Panc1 (cell line): ENCODE measurements around the gene NPSR1. TPM values are rescaled to one million over a fixed set of nuclear protein-coding genes. Genes with fewer than 3 reads are reported as not detected.

Source experiments
- ATAC-seq: fragments of 200-7000 bp; cut with Tn5 transposase; 2 replicates; pipeline ENCODE4 v1.9.1; 2020; ENCODE audit warnings: mild to moderate bottlenecking, moderate library complexity
- BruUV-seq: library from RNA; stranded (reverse); fragments of 400-500 nt; replicated peaks from 2 replicates; lab custom pipeline; 2021; lab: Mats Ljungman, UMichigan
- CTCF ChIA-PET: fragments of 300-600 bp; sonication (Branson Sonifier 250); formaldehyde crosslinking; loops from one replicate; lab custom pipeline; 2022; ENCODE audit warnings: antibody characterized with exemption; lab: Charles Lee
- POLR2A ChIA-PET: fragments of 300-600 bp; sonication (Branson Sonifier 250); formaldehyde crosslinking; loops from one replicate; lab custom pipeline; 2022; ENCODE audit warnings: antibody characterized with exemption; lab: Charles Lee
- DNase-seq: peaks from one replicate; pipeline ENCODE4 v3.0.0-alpha.2; 2010; ENCODE audit warnings: low read depth, low spot score
- H3K27ac ChIP-seq: 2 replicates; pipeline ENCODE4 v1.5.1; 2011; ENCODE audit warnings: mild to moderate bottlenecking, low read length, inconsistent platforms
- H3K27me3 ChIP-seq: fragments of 200-500 bp; sonication (Bioruptor generic); 2 replicates; pipeline ENCODE4 v1.6.0; 2014; ENCODE audit warnings: low read length, inconsistent platforms; ENCODE audit not compliant: control insufficient read depth, insufficient read depth
- H3K36me3 ChIP-seq: fragments of 200-500 bp; sonication (Bioruptor generic); 2 replicates; pipeline ENCODE4 v1.5.1; 2014; ENCODE audit warnings: inconsistent platforms, mild to moderate bottlenecking, low read length, moderate library complexity; ENCODE audit not compliant: control insufficient read depth, insufficient read depth
- H3K4me1 ChIP-seq: 2 replicates; pipeline ENCODE4 v1.5.1; 2011; ENCODE audit warnings: inconsistent platforms, mild to moderate bottlenecking, low read length, moderate library complexity; ENCODE audit not compliant: control insufficient read depth, insufficient read depth
- H3K4me3 ChIP-seq, 2 experiments: 2 replicates each; pipeline ENCODE4 v1.5.1; 2011 to 2012; ENCODE audit warnings: low read depth in 2 of 2, low read length in 2 of 2, mild to moderate bottlenecking in 2 of 2, inconsistent platforms in 1 of 2, moderate library complexity in 1 of 2
- H3K9me3 ChIP-seq: fragments of 200-500 bp; sonication (Bioruptor generic); 2 replicates; pipeline ENCODE4 v1.5.1; 2014; ENCODE audit warnings: low read depth, mild to moderate bottlenecking, inconsistent platforms, low read length, moderate library complexity; ENCODE audit not compliant: control insufficient read depth, insufficient read depth
- POLR2AphosphoS5 ChIP-seq: IDR thresholded peaks from 2 replicates; pipeline ENCODE4 v1.6.1; 2012; ENCODE audit warnings: mild to moderate bottlenecking, low read depth, low read length, moderate library complexity
- SIN3A ChIP-seq: IDR thresholded peaks from 2 replicates; pipeline ENCODE4 v1.6.1; 2012; ENCODE audit warnings: low read depth, mild to moderate bottlenecking, low read length, moderate library complexity, borderline replicate concordance; ENCODE audit not compliant: insufficient read depth
- TCF7L2 ChIP-seq: IDR thresholded peaks from 2 replicates; pipeline ENCODE4 v1.6.1; 2011; ENCODE audit warnings: mild to moderate bottlenecking, low read depth, low read length, inconsistent platforms
- in situ Hi-C: cut with HindIII; loops from 2 replicates; pipeline ENCODE4 v1.10.0; 2016; ENCODE audit warnings: low sequenced_read_pairs, low pct_unique_long_range_greater_than_20kb
- intact Hi-C: fragments of 100-400 bp; cut with micrococcal nuclease; formaldehyde crosslinking; loops from one replicate; pipeline ENCODE4 v1.10.0; 2022; ENCODE audit not compliant: unreplicated experiment
- total RNA-seq: library from RNA; stranded (reverse); gene quantifications from one replicate; pipeline ENCODE4 v1.2.1, GENCODE V29; 2021; ENCODE audit not compliant: unreplicated experiment
- TF ChIP-seq, protein P1 (sequence below): fragments of 450-650 bp; IDR thresholded peaks from 2 replicates; pipeline ENCODE4 v1.5.1; 2017; ENCODE audit warnings: mild to moderate bottlenecking
- TF ChIP-seq, protein P2 (sequence below), 2 experiments: IDR thresholded peaks; 2 replicates each; pipeline ENCODE4 v1.6.1; 2011 to 2012; ENCODE audit warnings: low read depth in 2 of 2, control low read depth in 1 of 2, low read length in 1 of 2, mild to moderate bottlenecking in 1 of 2, moderate library complexity in 1 of 2; ENCODE audit not compliant: insufficient read depth in 1 of 2

Gene NPSR1
- total RNA-seq, 1 experiment from 2014 or later: not detected

DNA sequence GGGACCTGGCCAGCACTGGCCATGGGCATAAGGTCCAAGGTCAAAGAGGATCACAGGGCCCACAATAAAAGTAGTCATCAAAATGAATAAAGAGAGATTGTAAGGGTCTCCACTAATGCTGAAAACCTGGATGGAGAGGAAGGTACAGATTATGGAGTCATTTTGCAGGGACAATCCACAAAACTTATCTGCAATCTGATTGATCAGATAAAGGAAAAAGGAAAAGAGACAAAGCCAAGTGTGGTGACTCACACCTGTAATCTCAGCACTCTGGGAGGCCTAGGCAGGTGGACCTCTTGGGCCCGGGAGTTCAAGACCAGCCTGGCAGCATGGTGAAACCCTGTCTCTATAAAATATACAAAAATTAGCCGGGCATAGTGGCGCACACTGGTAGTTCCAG, 174.0 kb downstream of the NPSR1 start:
- H3K4me3 ChIP-seq: no peak overlapping the region
- H3K36me3 ChIP-seq: no peaks in the 10 kb centered on the region
- no peaks in the 10 kb centered on the region for H3K4me1 ChIP-seq
- ChIA-PET CTCF (no interaction called here), POLR2A (no interaction called here)
- TF ChIP-seq SIN3A (no peak), TCF7L2 (no peak)
- no peaks in the 10 kb centered on the region for H3K9me3 ChIP-seq
- no peaks in the 10 kb centered on the region for H3K27me3 ChIP-seq
- ATAC-seq: no peak
- no peak for DNase-seq
- intact Hi-C loops (no loop called here), in situ Hi-C loops (no loop called here)
- no peak overlapping the region for H3K27ac ChIP-seq
- no TSS peak for BruUV-seq

DNA sequence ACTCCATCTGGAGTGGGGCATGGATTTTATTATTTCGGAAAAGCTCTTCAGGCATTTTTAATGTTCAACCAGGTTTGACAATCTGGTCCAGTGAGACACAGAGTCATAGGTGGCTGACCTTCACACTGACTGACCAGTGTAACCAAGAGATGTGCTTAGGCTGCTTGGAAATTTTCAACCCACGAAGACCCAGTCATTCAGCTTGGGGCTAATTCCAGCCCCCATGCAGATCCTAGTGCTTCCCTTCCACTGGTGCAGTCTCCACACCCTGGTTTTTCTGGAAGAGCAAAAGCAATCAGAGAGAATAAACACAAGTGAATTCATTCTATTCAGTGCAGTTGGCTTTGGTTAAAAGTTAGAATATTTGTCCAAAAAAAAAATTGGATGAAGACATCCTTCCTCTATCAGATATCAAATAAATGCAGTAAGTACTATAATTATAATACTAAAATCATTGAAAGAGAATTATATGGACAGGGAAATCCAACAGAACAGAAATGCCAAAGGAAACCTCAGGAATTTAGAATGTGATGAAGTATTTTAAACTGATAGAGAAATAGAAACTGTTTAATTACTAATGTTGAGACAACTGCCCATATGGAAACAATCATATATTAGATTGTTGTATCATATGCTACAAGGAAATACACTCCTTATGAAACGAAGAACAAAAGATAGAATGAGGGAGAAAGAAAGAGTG, 178.0 kb downstream of the NPSR1 start:
- ATAC-seq (no peak), DNase-seq (no peak)
- intact Hi-C loops: no loop called here
- ChIA-PET POLR2A (interaction anchor here (0.6 kb wide), 1 partner anchor 10 kb away, joined by 5 read pairs; no protein-coding TSS in a partner anchor), CTCF (no interaction called here)
- in situ Hi-C loops: no loop called here
- BruUV-seq: no TSS peak
- no peak overlapping the region for H3K27ac ChIP-seq
- H3K4me1 ChIP-seq: no peaks in the 10 kb centered on the region
- no peaks in the 10 kb centered on the region for H3K9me3 ChIP-seq
- H3K36me3 ChIP-seq: no peaks in the 10 kb centered on the region
- TF ChIP-seq POLR2AphosphoS5 (no peak), TCF7L2 (no peak), SIN3A (no peak)
- TF ChIP-seq, protein P1, sequence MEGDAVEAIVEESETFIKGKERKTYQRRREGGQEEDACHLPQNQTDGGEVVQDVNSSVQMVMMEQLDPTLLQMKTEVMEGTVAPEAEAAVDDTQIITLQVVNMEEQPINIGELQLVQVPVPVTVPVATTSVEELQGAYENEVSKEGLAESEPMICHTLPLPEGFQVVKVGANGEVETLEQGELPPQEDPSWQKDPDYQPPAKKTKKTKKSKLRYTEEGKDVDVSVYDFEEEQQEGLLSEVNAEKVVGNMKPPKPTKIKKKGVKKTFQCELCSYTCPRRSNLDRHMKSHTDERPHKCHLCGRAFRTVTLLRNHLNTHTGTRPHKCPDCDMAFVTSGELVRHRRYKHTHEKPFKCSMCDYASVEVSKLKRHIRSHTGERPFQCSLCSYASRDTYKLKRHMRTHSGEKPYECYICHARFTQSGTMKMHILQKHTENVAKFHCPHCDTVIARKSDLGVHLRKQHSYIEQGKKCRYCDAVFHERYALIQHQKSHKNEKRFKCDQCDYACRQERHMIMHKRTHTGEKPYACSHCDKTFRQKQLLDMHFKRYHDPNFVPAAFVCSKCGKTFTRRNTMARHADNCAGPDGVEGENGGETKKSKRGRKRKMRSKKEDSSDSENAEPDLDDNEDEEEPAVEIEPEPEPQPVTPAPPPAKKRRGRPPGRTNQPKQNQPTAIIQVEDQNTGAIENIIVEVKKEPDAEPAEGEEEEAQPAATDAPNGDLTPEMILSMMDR: no peak
- TF ChIP-seq, protein P2, sequence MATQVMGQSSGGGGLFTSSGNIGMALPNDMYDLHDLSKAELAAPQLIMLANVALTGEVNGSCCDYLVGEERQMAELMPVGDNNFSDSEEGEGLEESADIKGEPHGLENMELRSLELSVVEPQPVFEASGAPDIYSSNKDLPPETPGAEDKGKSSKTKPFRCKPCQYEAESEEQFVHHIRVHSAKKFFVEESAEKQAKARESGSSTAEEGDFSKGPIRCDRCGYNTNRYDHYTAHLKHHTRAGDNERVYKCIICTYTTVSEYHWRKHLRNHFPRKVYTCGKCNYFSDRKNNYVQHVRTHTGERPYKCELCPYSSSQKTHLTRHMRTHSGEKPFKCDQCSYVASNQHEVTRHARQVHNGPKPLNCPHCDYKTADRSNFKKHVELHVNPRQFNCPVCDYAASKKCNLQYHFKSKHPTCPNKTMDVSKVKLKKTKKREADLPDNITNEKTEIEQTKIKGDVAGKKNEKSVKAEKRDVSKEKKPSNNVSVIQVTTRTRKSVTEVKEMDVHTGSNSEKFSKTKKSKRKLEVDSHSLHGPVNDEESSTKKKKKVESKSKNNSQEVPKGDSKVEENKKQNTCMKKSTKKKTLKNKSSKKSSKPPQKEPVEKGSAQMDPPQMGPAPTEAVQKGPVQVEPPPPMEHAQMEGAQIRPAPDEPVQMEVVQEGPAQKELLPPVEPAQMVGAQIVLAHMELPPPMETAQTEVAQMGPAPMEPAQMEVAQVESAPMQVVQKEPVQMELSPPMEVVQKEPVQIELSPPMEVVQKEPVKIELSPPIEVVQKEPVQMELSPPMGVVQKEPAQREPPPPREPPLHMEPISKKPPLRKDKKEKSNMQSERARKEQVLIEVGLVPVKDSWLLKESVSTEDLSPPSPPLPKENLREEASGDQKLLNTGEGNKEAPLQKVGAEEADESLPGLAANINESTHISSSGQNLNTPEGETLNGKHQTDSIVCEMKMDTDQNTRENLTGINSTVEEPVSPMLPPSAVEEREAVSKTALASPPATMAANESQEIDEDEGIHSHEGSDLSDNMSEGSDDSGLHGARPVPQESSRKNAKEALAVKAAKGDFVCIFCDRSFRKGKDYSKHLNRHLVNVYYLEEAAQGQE (IDR thresholded peaks at IDR 0.05; ENCODE audit: insufficient read depth in 1 of 2, low read depth in 2 of 2, low read length in 1 of 2): no peak
- no peak overlapping the region for H3K4me3 ChIP-seq
- no peaks in the 10 kb centered on the region for H3K27me3 ChIP-seq

DNA sequence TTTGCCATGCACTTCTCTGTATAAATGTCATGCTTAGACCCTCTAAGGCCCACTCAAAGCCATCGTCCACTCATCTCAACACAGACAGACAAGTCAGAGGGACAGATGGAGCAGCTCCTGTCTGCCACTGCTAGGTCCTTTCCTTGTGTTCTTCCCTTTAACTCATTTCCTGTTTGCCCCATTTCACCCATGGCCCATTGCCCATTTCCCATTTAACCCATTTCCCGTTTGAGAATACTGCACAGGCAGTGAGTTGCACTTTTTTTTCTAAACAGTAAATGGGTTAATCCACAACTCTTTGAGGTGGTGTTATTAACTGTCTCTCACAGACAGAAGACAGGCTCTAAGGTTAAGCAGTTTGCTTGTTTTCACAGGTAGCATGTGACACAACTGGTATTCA, 179.3 kb downstream of the NPSR1 start:
- Histone ChIP-seq H3K36me3 (no peaks in the 10 kb centered on the region), H3K9me3 (no peaks in the 10 kb centered on the region), H3K27me3 (no peaks in the 10 kb centered on the region), H3K4me1 (no peaks in the 10 kb centered on the region), H3K4me3 (no peak overlapping the region), H3K27ac (no peak overlapping the region)
- ATAC-seq (no peak), DNase-seq (no peak)
- ChIA-PET POLR2A (no interaction called here), CTCF (no interaction called here)
- TF ChIP-seq, protein P1: no peak
- TF ChIP-seq, protein P2 (IDR thresholded peaks at IDR 0.05; ENCODE audit: insufficient read depth in 1 of 2, low read depth in 2 of 2, low read length in 1 of 2): no peak
- TF ChIP-seq TCF7L2: no peak
- TF ChIP-seq POLR2AphosphoS5: no peak
- TF ChIP-seq SIN3A: no peak
- intact Hi-C loops (no loop called here), in situ Hi-C loops (no loop called here)
- no TSS peak for BruUV-seq
